SKM-1 treated with dmso at 0.1 percent for 144 hours (cell line): ENCODE results near the gene PUS3.
A peak's percentile ranks its signal among the peaks of the same experiment; 100 is the strongest.
"Not testable (repeated sequence)": the region's sequence is repeated elsewhere in the genome, so short reads cannot be mapped to it uniquely, and the experiment has no call there.

Source experiments
- DNase-seq: peaks from one replicate; lab custom pipeline; 2025; ENCODE audit not compliant: unreplicated experiment; lab: John Stamatoyannopoulos, UW

The PUS3 gene

DNA sequence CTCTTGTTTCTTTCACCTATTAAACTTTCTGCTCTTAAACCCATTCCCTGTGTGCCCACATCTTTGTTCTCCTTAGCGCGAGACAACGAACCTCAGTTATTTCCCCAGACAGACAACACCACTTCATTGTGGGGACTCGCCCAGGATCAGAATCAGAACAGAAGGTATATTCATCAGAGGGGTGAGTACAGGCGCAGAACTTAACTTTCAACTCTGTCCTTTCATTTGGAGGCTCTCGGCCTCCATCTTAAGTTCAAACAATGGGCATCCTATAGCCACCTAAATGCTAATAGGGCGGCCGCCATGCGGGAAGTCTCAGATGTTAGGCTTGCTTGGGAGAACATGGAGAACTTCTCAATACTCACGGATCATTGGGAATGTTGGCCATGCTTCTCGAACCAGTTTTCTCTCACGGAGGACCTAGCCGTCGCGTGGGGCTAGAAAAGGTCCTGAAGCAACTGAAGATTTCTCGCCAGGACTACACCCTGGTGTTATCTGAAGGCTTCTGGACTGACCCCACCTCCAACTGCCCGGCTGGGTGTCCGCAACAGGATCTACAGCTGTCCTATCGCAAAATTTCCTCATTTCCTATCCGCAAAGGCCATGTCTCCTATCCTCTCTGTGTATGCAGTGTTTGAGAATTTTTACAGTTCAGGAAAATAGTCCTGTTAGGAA is 29.0 kb downstream of the PUS3 start:
- DNase-seq: no peak

DNA sequence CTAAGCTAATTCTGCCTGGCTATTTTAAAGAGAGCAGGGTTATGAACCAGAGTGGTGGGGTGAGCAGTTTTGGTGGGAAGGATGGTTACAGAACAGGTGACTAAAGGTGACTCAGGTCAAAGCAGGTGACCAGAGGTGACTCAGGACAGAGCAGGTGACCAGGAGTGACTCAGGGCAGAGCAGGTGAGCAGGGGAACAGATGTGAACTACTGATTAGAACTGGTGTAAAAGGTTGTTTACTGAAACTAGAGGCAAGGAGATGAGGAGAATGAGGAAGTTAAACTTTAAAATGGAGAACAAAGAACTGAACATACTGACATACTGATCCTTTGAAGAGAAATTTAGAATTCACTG is 30.9 kb downstream of the PUS3 start:
- peak; percentile 11 for DNase-seq

DNA sequence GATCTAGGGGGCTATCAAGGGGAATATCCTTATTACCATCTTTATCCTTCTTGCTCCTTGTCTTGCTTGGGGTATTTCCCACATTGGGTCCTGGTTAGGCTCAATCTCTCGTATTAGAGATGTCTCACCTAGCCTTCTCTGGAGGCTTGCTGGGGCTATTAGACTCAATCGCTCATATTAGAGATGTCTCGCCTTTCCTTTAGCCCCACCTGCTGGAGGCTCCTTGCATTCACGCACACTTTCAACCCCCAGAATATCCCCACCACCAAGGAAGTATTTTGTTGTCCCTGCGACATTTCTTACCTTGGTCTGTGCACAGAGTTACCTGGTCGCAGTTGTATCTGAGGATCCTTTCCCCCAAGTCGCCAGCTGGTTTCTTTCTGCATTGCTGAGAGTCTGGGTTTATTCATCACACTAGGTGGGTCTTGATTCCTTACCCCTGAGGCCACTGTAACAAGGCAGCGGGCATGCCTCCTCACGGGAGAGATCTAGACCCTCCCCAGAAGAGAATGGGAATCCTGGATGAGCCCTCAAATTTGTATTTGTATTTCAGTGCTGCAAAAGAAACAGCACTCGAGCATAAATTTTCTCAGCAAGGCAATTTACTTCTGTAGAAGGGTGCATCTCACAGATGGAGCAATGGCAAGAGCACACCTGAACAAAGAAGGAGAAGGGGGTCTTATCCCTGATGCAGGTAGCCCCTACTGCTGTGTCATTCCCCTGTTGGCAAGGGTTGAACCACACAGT is 31.4 kb downstream of the PUS3 start:
- peak; percentile 53 for DNase-seq

DNA sequence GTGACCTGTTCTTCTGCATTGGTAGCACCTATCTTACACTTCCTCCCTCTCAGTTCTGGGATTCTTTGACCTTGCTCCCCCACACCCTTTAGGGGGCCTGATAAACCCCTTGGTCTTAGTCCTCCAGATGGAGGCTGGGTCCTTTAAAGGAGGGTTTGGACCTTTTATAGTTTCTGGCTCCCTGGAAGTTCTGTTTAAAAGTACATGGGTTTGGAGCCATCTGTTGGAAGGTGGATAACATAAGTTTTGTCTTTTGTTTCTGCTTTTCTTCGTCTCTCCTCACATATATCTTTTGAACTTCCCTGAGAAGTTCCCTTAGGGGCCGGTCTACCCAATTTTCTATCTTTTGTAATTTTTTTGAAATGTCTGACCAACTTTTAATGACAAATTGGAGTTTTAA is 33.5 kb downstream of the PUS3 start:
- DNase-seq: no peak

DNA sequence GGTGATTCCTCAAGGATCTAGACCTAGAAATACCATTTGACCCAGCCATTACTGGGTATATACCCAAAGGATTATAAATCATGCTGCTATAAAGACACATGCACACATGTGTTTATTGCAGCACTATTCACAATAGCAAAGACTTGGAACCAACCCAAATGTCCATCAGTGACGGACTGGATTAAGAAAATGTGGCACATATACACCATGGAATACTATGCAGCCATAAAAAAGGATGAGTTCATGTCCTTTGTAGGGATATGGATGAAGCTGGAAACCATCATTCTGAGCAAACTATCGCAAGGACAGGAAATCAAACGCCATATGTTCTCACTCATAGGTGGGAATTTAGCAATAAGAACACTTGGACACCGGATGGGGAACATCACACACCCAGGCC is 37.7 kb downstream of the PUS3 start:
- not testable (repeated sequence) for DNase-seq

DNA sequence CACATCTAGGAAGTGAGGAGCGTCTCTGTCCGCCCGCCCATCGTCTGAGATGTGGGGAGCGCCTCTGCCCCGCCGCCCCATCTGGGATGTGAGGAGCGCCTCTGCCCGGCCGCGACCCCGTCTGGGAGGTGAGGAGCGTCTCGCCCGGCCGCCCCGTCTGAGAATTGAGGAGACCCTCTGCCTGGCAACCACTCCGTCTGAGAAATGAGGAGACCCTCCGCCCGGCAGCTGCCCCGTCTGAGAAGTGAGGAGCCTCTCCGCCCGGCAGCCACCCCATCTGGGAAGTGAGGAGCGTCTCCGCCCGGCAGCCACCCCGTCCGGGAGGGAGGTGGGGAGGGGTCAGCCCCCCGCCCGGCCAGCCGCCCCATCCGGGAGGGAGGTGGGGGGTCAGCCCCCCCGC is 40.2 kb downstream of the PUS3 start:
- not testable (repeated sequence) for DNase-seq

DNA sequence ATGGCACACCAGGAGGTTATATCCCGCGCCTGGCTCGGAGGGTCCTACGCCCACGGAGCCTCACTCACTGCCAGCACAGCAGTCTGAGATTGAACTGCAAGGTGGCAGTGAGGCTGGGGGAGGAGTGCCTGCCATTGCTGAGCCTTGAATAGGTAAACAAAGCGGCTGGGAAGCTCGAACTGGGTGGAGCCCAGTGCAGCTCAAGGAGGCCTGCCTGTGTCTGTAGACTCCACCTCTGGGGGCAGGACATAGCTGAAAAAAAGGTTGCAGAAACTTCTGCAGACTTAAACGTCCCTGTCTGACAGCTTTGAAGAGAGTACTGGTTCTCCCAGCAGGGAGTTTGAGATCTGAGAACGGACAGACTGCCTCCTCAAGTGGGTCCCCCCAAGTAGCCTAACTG is 45.3 kb downstream of the PUS3 start:
- DNase-seq: not testable (repeated sequence)

DNA sequence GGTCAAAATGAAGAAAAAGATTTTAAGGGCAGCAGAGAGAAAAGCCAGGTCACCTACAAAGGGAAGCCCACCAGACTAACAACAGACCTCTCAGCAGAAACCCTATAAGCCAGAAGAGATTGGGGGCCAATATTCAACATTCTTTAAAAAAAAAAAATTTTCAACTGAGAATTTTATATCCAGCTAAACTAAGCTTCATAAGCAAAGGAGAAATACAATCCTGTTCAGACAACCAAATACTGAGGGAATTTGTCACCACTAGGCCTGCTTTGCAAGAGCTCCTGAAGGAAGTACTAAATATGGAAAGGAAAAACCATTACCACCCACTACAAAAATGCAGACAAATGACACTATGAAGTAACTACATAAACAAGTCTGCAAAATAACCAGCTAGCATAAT is 56.8 kb downstream of the PUS3 start:
- no peak for DNase-seq
